CD4-positive, alpha-beta T cell (primary cell): ENCODE data around the gene KCND3. TPM values are rescaled to one million over a fixed set of nuclear protein-coding genes. Genes with fewer than 3 reads are reported as not detected.

Source experiments
- ATAC-seq: fragments of 200-7000 bp; cut with Tn5 transposase; one replicate; pipeline ENCODE4 v1.10.0; 2022; ENCODE audit warnings: mild to moderate bottlenecking; ENCODE audit not compliant: poor library complexity
- CTCF ChIA-PET: fragments of 350-600 bp; sonication (Branson Sonifier 250); formaldehyde crosslinking; loops from one replicate; lab custom pipeline; 2021; ENCODE audit warnings: antibody characterized with exemption, inconsistent platforms; lab: Charles Lee
- POLR2A ChIA-PET: fragments of 350-600 bp; sonication (Branson Sonifier 250); formaldehyde crosslinking; loops from one replicate; lab custom pipeline; 2021; ENCODE audit warnings: antibody characterized with exemption, inconsistent platforms; lab: Charles Lee
- DNase-seq, 14 experiments: peaks; one replicate each; pipeline ENCODE4 v3.0.0-alpha.2; 2013 to 2020; ENCODE audit warnings: mixed read lengths in 2 of 14
- H3K27ac ChIP-seq, 2 donors: one replicate each; pipeline versions ENCODE4 v1.5.1 to v1.7.0; 2013; ENCODE audit warnings: low read length in 2 of 2, low read depth in 1 of 2, mild to moderate bottlenecking in 1 of 2
- H3K27me3 ChIP-seq, 2 experiments: 1 replicate in 1 of 2; 2 replicates in 1 of 2; pipeline versions ENCODE4 v1.6.1 to v1.7.0; 2013; ENCODE audit warnings: low read length in 2 of 2, control low read depth in 1 of 2, mild to moderate bottlenecking in 1 of 2, moderate library complexity in 1 of 2; ENCODE audit not compliant: insufficient read depth in 2 of 2, control insufficient read depth in 1 of 2
- H3K36me3 ChIP-seq: one replicate; pipeline ENCODE4 v1.6.1; 2013; ENCODE audit warnings: low read length, control low read depth; ENCODE audit not compliant: insufficient read depth
- H3K4me1 ChIP-seq: one replicate; pipeline ENCODE4 v1.6.1; 2013; ENCODE audit warnings: low read length, control low read depth; ENCODE audit not compliant: insufficient read depth
- H3K4me3 ChIP-seq: one replicate; pipeline ENCODE4 v1.5.1; 2013; ENCODE audit warnings: mild to moderate bottlenecking, low read length, moderate library complexity
- H3K9me3 ChIP-seq, 2 experiments: 1 replicate in 1 of 2; 2 replicates in 1 of 2; pipeline versions ENCODE4 v1.6.1 to v1.7.0; 2013; ENCODE audit warnings: low read length in 2 of 2, mild to moderate bottlenecking in 2 of 2, control low read depth in 1 of 2, moderate library complexity in 1 of 2; ENCODE audit not compliant: control insufficient read depth in 1 of 2, insufficient read depth in 1 of 2
- H3K27ac Mint-ChIP-seq: one replicate; pipeline ENCODE4 v1.8.0; 2020; ENCODE audit warnings: mixed read lengths
- H3K27me3 Mint-ChIP-seq: one replicate; pipeline ENCODE4 v1.8.0; 2021; ENCODE audit warnings: mixed read lengths
- H3K36me3 Mint-ChIP-seq: one replicate; pipeline ENCODE4 v1.8.0; 2021; ENCODE audit warnings: low read depth, mixed read lengths
- H3K4me1 Mint-ChIP-seq: one replicate; pipeline ENCODE4 v1.8.0; 2021; ENCODE audit warnings: low read depth, mixed read lengths
- H3K4me3 Mint-ChIP-seq: one replicate; pipeline ENCODE4 v1.8.0; 2020; ENCODE audit warnings: mild to moderate bottlenecking, mixed read lengths
- H3K9me3 Mint-ChIP-seq: one replicate; pipeline ENCODE4 v1.8.0; 2020; ENCODE audit warnings: mixed read lengths
- intact Hi-C, 2 experiments: fragments of 100-400 bp; cut with DNase I in 1 of 2; cut with micrococcal nuclease in 1 of 2; formaldehyde crosslinking; loops; one replicate each; pipeline versions ENCODE4 v1.15.1 to v1.9.0; 2023 to 2025; cut with DNase I, micrococcal nuclease
- total RNA-seq, 174 experiments: library from RNA in 2 of 174; stranded (reverse) in 2 of 174; gene quantifications; one replicate each; pipeline ENCODE4 v1.2.3 and lab custom pipeline; 2021 to 2026
- TF ChIP-seq, protein P1 (sequence below): fragments of 200-600 bp; IDR thresholded peaks from one replicate; pipeline ENCODE4 v1.8.0; 2022; ENCODE audit warnings: antibody characterized with exemption, mild to moderate bottlenecking

The KCND3 gene
- total RNA-seq, 2 experiments from 2014 or later, result 0.05 TPM; not detected in 1

DNA sequence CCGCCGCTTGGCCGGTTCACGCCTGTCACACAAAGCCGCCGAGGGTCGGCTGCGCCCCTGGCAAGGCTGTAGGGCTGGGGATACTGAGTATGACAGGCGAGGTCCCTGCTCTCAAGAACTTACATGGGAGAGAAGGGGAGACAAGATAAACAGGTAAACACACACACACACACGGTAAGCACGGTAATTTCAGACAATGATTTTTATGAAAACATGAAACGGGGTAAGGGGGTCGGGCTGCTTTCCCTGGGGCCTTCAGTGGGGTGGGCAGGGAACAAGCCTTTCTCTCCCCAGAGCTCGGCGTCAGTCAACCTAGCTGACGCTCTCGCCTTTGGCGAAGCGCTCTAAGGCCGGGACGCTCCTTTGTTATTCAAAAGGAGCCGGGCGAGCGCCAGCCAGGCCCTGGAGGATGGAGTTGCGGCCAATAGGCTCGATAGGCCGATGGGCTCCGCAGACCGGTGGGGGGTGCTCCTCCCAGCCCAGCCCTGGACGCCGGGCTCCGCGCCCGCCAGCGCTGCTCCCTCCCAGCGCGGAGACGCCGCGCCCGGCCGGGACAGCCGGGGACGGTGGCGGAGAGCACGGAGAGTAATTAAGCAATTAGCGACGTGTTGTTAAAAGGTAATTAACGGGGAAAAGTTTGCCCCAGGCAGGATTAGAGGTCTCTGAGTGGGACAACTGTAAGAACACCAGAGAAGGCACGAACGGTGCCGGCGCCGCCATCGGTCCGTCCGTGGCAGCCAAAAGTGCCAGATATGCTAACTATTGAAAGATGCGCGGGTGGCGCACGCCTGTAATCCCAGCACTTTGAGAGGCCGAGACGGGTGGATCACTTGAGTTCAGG, 249.3 kb downstream of the KCND3 start:
- Histone ChIP-seq H3K9me3 (no peaks in the 10 kb centered on the region), H3K27me3 (peaks cover 34 to 36% of the 10 kb centered on the region in 2 experiments), H3K27ac (no peak overlapping the region), H3K36me3 (no peaks in the 10 kb centered on the region), H3K4me3 (peak overlapping the region; percentile 53), H3K4me1 (peaks cover 30% of the 10 kb centered on the region)
- peak; percentile 13 for ATAC-seq
- Mint-ChIP-seq H3K36me3 (no peaks in the 10 kb centered on the region), H3K4me1 (peaks cover 21% of the 10 kb centered on the region), H3K9me3 (no peaks in the 10 kb centered on the region), H3K4me3 (peak overlapping the region; percentile 91), H3K27ac (no peak overlapping the region), H3K27me3 (peaks cover 32% of the 10 kb centered on the region)
- ChIA-PET POLR2A (interaction anchor here (1.4 to 3.1 kb wide), 3 partner anchors 15 to 25 kb away, joined by 6 to 21 read pairs (median 6); partner anchors contain the start of gene DDX20), CTCF (interaction anchor here (0.6 to 3.8 kb wide), 4 partner anchors 15 to 232 kb away, joined by 3 to 20 read pairs (median 8); no protein-coding TSS in a partner anchor)
- TF ChIP-seq, protein P1, sequence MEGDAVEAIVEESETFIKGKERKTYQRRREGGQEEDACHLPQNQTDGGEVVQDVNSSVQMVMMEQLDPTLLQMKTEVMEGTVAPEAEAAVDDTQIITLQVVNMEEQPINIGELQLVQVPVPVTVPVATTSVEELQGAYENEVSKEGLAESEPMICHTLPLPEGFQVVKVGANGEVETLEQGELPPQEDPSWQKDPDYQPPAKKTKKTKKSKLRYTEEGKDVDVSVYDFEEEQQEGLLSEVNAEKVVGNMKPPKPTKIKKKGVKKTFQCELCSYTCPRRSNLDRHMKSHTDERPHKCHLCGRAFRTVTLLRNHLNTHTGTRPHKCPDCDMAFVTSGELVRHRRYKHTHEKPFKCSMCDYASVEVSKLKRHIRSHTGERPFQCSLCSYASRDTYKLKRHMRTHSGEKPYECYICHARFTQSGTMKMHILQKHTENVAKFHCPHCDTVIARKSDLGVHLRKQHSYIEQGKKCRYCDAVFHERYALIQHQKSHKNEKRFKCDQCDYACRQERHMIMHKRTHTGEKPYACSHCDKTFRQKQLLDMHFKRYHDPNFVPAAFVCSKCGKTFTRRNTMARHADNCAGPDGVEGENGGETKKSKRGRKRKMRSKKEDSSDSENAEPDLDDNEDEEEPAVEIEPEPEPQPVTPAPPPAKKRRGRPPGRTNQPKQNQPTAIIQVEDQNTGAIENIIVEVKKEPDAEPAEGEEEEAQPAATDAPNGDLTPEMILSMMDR, result no peak
- DNase-seq, result peak in 5 of 14 experiments; percentile 16 to 37 (median 36)
- intact Hi-C loops, result loop anchor here in 1 of 2 experiments (1.0 to 2.0 kb wide), 2 partner anchors 15 to 17 kb away; partner anchors contain the start of gene DDX20

DNA sequence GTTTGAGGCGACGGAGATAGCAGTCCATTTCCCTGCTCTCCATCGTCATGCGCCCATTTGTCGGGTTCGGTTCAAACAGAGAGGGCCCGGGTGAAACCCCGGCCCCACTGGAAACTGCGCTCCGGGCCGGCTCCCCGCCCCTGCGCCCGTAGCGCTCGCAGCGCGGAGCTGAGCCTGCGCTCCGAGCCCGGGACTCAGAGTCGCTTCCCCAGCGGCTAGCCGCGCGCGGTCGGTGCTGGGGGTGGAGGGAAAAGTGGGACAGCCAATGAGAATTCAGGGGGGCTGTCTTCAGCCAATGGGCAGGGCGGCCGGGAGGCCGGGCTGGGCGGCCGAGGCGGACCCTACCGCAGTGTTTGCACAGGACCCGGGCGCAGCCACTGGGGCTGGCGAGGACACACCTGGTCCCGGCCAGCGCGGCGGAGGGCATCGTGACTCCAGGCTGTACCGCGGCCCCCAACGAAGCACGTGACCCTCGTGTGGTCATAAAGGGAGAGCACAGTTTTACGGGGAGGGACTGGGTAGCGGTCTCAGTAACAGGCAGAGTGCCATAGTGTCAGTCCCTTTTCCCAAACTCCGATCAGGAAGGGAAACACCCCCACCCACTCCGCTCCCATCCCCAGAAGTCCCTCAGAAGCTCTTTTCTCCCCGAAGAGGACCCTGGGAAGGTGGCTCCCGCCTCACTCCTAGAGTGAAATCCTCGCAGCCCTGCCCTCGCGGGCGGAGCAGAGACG, 250.1 kb downstream of the KCND3 start, which contains the start of gene INKA2:
Gene INKA2, minus strand, starts transcription at position 202 of the 731 bp plus-strand sequence. Its CDS starts 153 bp downstream, at position 49.
- Histone ChIP-seq H3K27ac (no peak within 1 kb of the TSS), H3K9me3 (no peaks in the 10 kb centered on the region), H3K4me3 (peak within 1 kb of the TSS; percentile 53), H3K36me3 (no peaks in the 10 kb centered on the region), H3K4me1 (peaks cover 30% of the 10 kb centered on the region), H3K27me3 (peaks cover 34 to 36% of the 10 kb centered on the region in 2 experiments)
- ChIA-PET CTCF (interaction anchor here (1.2 to 3.8 kb wide), 4 partner anchors 16 to 231 kb away, joined by 3 to 20 read pairs (median 8); no protein-coding TSS in a partner anchor), POLR2A (interaction anchor here (0.7 to 3.1 kb wide), 6 partner anchors 8 to 298 kb away, joined by 3 to 21 read pairs (median 5); partner anchors contain the start of gene DDX20)
- Mint-ChIP-seq H3K4me3 (peak within 1 kb of the TSS; percentile 91), H3K27me3 (peaks cover 32% of the 10 kb centered on the region), H3K4me1 (peaks cover 21% of the 10 kb centered on the region), H3K36me3 (no peaks in the 10 kb centered on the region), H3K27ac (no peak within 1 kb of the TSS), H3K9me3 (no peaks in the 10 kb centered on the region)
- DNase-seq (peak in 13 of 14 experiments; percentile 12 to 79 (median 53)), ATAC-seq (peak; percentile 60)
- intact Hi-C loops, result loop anchor here in 1 of 2 experiments (2.0 kb wide), 1 partner anchor 17 kb away; no protein-coding TSS in a partner anchor
- TF ChIP-seq, protein P1, result no peak
